Measurements from ENCODE around the gene ZHX3. TPM values are rescaled to one million over a fixed set of nuclear protein-coding genes. Genes with fewer than 3 reads are reported as not detected.

The ZHX3 gene
- total RNA-seq, 1 experiment from 2014 or later = 22.7 TPM

- peaks cover 2% of the 10 kb centered on the region for H3K9me3 Mint-ChIP-seq (ENCODE audit: low read depth, unreplicated experiment)
- no peak for DNase-seq
- H3K27me3 Mint-ChIP-seq (ENCODE audit: unreplicated experiment) = no peaks in the 10 kb centered on the region
- H3K4me3 Mint-ChIP-seq (ENCODE audit: low read depth, unreplicated experiment) = no peak overlapping the region
- CTCF ChIA-PET = no interaction called here
- TF ChIP-seq, protein P1, sequence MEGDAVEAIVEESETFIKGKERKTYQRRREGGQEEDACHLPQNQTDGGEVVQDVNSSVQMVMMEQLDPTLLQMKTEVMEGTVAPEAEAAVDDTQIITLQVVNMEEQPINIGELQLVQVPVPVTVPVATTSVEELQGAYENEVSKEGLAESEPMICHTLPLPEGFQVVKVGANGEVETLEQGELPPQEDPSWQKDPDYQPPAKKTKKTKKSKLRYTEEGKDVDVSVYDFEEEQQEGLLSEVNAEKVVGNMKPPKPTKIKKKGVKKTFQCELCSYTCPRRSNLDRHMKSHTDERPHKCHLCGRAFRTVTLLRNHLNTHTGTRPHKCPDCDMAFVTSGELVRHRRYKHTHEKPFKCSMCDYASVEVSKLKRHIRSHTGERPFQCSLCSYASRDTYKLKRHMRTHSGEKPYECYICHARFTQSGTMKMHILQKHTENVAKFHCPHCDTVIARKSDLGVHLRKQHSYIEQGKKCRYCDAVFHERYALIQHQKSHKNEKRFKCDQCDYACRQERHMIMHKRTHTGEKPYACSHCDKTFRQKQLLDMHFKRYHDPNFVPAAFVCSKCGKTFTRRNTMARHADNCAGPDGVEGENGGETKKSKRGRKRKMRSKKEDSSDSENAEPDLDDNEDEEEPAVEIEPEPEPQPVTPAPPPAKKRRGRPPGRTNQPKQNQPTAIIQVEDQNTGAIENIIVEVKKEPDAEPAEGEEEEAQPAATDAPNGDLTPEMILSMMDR (IDR thresholded peaks at IDR 0.05; ENCODE audit: unreplicated experiment) = no peak
- no peaks in the 10 kb centered on the region for H3K36me3 Mint-ChIP-seq (ENCODE audit: insufficient read depth, unreplicated experiment)
- BruUV-seq (replicated peaks) = no TSS peak
- H3K4me1 Mint-ChIP-seq (ENCODE audit: low read depth, unreplicated experiment) = no peaks in the 10 kb centered on the region
- H3K27ac Mint-ChIP-seq (ENCODE audit: unreplicated experiment) = no peak overlapping the region
- intact Hi-C loops (cut with micrococcal nuclease; ENCODE audit: unreplicated experiment) = no loop called here
Observed at GRCh38 chr20:41183831-41184230, 133.7 kb downstream of the ZHX3 start.

DNA sequence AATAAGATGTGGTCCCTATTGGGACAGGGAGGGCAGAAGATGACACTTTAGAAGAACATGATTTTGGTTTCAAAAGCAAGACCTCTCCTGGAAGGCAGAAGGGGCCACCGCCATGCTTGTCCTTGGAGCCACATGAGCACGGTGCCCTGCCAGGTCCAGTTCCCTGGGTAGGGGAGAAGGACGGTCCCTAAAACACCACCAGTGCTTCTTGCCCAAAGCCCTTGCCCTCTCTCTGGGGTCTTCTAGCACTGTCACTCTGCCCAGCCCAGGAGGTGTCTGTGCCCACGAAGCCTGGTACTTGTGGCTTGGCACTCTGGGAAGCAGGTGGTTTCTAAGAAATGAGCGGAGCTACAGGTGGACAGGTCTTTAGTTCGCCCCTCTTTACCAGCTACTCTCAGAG, 134.1 kb downstream of the ZHX3 start:
- no peaks in the 10 kb centered on the region for H3K4me1 Mint-ChIP-seq (ENCODE audit: low read depth, unreplicated experiment)
- DNase-seq = no peak
- no peak overlapping the region for H3K4me3 Mint-ChIP-seq (ENCODE audit: low read depth, unreplicated experiment)
- no TSS peak for BruUV-seq (replicated peaks)
- no peak overlapping the region for H3K27ac Mint-ChIP-seq (ENCODE audit: unreplicated experiment)
- TF ChIP-seq, protein P1 (IDR thresholded peaks at IDR 0.05; ENCODE audit: unreplicated experiment) = no peak
- peaks cover 2% of the 10 kb centered on the region for H3K9me3 Mint-ChIP-seq (ENCODE audit: low read depth, unreplicated experiment)
- intact Hi-C loops (cut with micrococcal nuclease; ENCODE audit: unreplicated experiment) = no loop called here
- CTCF ChIA-PET = no interaction called here
- H3K36me3 Mint-ChIP-seq (ENCODE audit: insufficient read depth, unreplicated experiment) = no peaks in the 10 kb centered on the region
- no peaks in the 10 kb centered on the region for H3K27me3 Mint-ChIP-seq (ENCODE audit: unreplicated experiment)

DNA sequence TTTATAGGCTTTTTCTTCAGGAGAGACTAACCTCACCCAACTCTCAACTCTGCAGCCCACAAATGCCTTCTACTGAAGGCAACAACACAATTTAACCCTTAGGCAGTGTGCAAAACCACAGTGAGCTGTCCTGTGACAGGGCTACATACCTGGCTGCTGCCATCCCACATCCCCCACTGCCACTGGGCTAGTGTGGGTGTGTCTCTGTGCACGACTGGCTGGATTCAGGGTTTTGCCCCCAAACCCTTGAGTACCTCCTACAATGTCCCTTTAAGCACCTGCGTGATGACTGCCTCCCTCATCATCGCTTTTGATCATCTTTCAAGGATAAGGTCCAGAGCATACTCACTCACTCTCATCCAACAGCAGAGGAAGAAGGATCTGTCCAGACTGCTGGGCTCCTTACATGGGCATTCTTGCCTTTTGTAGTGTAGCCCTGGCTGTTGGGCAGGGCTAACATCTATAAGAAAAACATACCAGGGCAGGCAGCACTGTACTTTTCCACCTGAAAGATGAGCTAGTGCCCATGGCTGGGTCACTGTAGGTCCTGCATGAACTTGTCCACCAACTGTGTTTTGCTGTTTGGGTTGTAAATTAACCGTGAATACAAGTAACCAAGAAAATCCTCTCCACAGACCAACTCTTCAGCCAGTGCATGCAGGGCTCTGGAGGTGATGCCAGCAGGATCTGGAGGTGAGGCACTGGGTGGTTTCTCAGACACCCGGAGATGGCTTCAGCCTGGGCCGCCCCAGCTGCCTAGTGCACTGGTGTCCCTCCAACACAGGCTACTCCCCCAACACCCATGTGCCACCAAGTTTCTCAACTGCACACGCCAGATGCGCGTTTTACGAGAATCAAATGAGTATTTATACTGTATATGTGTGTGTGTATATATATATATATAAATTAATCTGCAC, 135.0 kb downstream of the ZHX3 start:
- Mint-ChIP-seq H3K4me3 (ENCODE audit: low read depth, unreplicated experiment) (no peak overlapping the region), H3K27me3 (ENCODE audit: unreplicated experiment) (no peaks in the 10 kb centered on the region), H3K27ac (ENCODE audit: unreplicated experiment) (no peak overlapping the region), H3K36me3 (ENCODE audit: insufficient read depth, unreplicated experiment) (no peaks in the 10 kb centered on the region), H3K4me1 (ENCODE audit: low read depth, unreplicated experiment) (no peaks in the 10 kb centered on the region), H3K9me3 (ENCODE audit: low read depth, unreplicated experiment) (no peaks in the 10 kb centered on the region)
- TF ChIP-seq, protein P1 (IDR thresholded peaks at IDR 0.05; ENCODE audit: unreplicated experiment) = no peak
- CTCF ChIA-PET = no interaction called here
- BruUV-seq (replicated peaks) = TSS peak; percentile 5
- DNase-seq = no peak
- intact Hi-C loops (cut with micrococcal nuclease; ENCODE audit: unreplicated experiment) = no loop called here

- Mint-ChIP-seq H3K4me1 (ENCODE audit: low read depth, unreplicated experiment) (no peaks in the 10 kb centered on the region), H3K9me3 (ENCODE audit: low read depth, unreplicated experiment) (no peaks in the 10 kb centered on the region), H3K36me3 (ENCODE audit: insufficient read depth, unreplicated experiment) (no peaks in the 10 kb centered on the region), H3K27ac (ENCODE audit: unreplicated experiment) (no peak overlapping the region), H3K4me3 (ENCODE audit: low read depth, unreplicated experiment) (no peak overlapping the region), H3K27me3 (ENCODE audit: unreplicated experiment) (no peaks in the 10 kb centered on the region)
- TF ChIP-seq, protein P1 (IDR thresholded peaks at IDR 0.05; ENCODE audit: unreplicated experiment) = no peak
- DNase-seq = no peak
- CTCF ChIA-PET = interaction anchor here (0.7 kb wide), 1 partner anchor 191 kb away, joined by 3 read pairs; no protein-coding TSS in a partner anchor
- no TSS peak for BruUV-seq (replicated peaks)
- intact Hi-C loops (cut with micrococcal nuclease; ENCODE audit: unreplicated experiment) = no loop called here
Observed at GRCh38 chr20:41181567-41181966, 136.0 kb downstream of the ZHX3 start.
